ENCODE measurements around the gene CASP3.
"Not testable (repeated sequence)": the region's sequence is repeated elsewhere in the genome, so short reads cannot be mapped to it uniquely, and the experiment has no call there.

CASP3 gene

DNA sequence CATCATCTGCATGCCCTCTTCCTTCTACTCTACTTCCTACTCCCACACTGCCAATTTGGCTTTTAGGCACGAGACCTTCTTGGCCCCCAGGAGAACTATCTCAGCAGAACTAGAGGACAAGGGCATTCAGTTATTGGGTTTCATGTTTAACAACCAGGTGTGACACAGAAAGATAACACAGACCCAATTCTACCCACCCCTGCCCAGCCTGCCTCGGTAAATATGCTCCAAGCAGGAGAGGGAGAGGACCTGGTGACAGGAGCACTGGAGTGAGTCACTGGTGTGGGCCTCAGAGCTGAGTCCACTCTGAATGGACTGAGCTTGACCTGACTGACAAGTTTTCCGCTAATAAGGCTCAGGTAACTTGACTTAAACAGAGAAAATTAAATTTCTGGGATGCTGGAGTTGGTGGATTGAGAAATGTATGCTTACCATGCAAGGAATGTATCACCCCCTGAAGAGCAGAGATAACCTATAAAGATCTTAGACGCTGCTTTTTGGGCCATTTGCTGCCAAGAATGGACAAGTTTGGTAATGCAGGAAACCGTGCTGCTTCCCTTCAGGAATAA lies 52.5 kb downstream of the CASP3 start:
- DNase-seq (ENCODE audit: low read depth, low spot score) = no peak

GRCh38 chr4:184596044-184596616 lies 53.1 kb downstream of the CASP3 start:
- DNase-seq (ENCODE audit: low read depth, low spot score) = no peak

GRCh38 chr4:184595430-184595829 lies 53.8 kb downstream of the CASP3 start:
- no peak for DNase-seq (ENCODE audit: low read depth, low spot score)

GRCh38 chr4:184593461-184593860 lies 55.8 kb downstream of the CASP3 start:
- no peak for DNase-seq (ENCODE audit: low read depth, low spot score)

GRCh38 chr4:184591747-184592270 lies 57.4 kb downstream of the CASP3 start:
- not testable (repeated sequence) for DNase-seq (ENCODE audit: low read depth, low spot score)

DNA sequence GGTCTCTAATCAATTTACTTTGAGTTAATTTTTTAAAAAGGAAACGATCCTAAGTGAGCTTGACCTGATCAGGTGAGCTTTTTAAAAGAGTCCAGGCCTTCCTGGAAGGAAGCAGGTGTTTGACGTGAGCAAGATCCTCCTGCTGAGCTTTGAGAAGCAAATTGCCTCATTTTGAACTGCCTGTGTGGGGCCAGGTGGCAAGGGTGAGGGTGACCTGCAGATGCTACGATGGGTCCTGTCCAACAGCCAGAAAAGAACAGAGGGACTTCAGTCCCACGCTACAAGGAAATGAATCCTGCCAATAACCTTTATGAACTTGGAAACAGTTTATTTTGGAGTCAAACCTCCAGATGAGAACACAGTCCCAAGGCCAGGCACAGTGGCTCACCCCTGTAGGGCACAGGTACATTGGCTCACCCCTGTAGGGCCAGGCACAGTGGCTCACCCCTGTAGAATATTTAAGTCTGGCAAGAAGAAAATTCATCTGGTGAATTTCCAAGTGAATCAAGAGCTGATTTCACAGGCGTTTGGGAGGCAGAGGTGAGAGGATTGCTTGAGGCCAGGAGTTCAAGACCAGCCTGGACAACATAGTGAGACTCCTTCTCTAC lies 58.1 kb downstream of the CASP3 start:
- DNase-seq (ENCODE audit: low read depth, low spot score) = no peak

- no peak for DNase-seq (ENCODE audit: low read depth, low spot score)
Observed at GRCh38 chr4:184590196-184590595, 59.1 kb downstream of the CASP3 start.

- peak; percentile 86 for DNase-seq (ENCODE audit: low read depth, low spot score)
Observed at GRCh38 chr4:184588893-184589292, 60.4 kb downstream of the CASP3 start.

DNA sequence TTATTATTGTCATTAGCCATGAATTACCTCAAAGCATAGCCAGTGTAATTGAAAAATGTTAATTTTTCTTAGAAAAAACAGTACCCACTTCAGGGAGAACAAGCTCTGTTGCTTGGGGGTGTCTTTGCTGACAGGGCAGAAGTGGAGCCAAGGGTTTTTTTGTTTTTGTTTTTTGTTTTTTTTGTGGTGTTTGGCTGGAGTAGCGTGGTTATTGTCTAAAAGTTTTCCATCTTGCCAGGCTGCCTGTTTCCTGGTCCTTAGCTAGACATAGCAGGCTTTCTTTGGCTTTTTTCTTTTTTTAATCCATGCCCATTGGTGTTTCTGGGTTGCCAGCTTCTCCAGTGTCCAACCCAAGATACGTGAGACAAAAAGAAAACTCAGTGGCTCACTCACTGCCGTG lies 61.5 kb downstream of the CASP3 start:
- no peak for DNase-seq (ENCODE audit: low read depth, low spot score)

- DNase-seq (ENCODE audit: low read depth, low spot score) = no peak
Observed at GRCh38 chr4:184587221-184587620, 62.0 kb downstream of the CASP3 start.

GRCh38 chr4:184583738-184584502 lies 65.3 kb downstream of the CASP3 start:
- DNase-seq (ENCODE audit: low read depth, low spot score) = no peak

All from smooth muscle cell of the brain vasculature (primary cell).